T1000 (cell line): Measurements from ENCODE around the gene ZNF618.
"Not testable (repeated sequence)": the region's sequence is repeated elsewhere in the genome, so short reads cannot be mapped to it uniquely, and the experiment has no call there.

Source experiments
- DNase-seq: peaks from one replicate; lab custom pipeline; 2025; ENCODE audit warnings: mixed read lengths; lab: John Stamatoyannopoulos, UW

The ZNF618 gene

DNA sequence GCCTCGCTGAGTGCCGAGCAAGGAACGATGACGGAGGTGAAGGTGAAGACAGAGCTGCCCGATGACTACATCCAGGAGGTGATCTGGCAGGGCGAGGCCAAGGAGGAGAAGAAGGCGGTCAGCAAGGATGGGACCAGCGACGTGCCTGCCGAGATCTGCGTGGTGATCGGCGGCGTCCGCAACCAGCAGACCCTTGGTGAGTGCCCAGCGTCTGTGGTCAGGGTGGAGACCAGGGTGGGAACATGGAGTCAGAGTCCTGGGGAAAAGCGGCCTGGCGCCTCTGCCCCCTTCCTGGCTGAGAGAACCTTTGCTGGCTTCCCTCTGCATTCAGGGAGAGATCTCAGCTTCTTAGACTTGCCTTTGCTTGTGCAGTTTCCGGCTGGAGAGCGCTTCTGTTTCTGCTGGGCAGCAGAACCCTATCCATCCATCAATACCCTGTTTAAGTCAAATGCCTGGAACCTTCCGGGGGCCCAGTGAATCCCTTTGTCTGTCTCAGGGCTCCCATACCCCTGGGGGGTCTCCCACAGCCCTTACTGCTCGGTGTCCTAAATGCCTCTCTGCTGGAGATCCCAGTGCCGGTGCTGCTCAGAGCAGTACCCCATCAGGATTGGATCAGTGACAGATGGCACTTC, 112.4 kb downstream of the ZNF618 start:
- no peak for DNase-seq

DNA sequence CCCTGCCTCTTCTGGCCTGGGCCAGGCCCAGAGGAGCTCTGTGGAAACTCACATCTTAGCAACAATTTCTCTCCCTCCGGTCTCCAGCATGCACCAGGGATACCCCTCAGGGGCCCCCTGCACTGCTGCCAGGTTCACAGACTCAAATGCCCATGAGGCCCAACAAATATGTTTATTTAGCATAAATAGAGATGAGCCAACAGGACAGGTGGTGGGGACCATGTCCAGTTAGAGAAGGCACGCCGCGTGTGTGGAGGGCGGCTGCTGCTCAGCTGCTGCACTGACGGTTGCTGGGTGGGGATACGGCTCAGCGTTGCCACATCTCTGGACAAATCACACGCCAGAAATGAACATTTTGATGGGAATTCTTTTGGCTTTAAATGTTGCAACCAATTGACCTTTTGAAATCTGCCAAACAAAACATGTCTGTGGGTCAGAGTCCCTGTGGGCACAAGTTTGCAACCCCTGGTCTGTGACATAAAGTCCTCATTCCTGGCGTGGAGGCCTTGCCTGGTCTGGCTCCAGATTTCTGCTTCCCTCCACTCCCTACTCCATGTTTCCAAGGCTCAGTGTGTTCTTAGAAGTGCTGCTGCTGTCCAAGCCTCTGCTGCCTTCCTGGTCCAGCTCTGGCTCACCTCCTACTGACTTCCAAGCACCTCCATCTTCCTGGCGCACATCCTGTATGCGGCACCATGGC, 113.1 kb downstream of the ZNF618 start:
- DNase-seq, result no peak

DNA sequence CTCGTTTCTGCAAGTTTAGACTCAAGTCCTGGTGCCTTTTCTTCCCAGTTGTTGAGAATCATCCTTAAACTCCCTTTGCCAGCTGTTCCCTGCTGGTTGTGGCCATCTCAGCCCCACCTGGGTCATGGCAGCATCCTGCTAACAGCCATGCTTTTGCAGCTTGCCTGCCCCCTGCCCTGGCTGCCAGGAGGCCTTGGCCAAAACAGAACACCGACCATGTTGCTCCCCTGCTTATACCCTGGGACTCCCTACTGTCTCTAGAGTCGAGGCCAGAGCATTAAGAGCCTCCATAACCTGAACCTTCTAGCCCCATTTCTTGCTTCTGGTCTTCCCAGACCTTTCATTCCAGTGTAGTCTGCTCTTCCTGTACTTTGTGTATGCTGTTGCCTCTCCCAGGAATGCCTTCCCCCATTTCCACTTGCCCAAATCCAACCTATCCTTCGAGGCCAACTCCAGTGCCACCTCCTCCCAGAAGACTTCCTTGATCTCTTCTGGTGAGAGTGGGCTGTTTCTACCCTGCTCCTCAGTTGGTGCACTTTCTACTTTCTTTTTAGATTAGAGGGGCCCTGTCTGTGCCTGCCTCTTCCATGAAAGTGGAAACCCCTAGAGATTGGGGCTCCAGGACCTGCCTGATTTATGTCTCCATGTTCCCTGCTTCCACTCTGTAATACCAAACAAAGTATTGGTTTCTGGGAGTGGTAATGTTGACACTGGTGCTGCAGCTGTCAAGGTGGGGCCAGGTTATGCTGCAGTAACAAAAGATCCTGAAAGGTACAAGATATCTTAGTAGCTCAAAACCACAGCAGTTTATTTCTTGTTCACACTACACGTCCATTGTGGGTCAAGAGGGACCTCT, 113.8 kb downstream of the ZNF618 start:
- no peak for DNase-seq

DNA sequence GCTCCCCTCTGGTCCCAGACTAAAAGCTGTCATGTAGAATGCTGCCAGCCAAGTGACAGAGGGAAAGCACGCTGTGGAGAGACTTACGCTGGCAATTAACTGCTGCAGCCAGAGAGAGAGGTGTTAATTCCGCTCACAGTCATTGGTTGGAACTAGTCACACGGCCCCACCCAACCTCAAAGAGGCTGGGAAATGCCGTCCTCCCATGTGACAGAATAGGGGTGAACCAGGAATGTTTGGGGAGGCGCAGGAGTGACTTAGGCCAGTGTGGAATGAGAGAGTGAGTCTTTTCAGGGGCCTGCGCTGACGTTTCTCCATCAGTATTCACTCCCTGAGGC, 114.4 kb downstream of the ZNF618 start:
- no peak for DNase-seq

DNA sequence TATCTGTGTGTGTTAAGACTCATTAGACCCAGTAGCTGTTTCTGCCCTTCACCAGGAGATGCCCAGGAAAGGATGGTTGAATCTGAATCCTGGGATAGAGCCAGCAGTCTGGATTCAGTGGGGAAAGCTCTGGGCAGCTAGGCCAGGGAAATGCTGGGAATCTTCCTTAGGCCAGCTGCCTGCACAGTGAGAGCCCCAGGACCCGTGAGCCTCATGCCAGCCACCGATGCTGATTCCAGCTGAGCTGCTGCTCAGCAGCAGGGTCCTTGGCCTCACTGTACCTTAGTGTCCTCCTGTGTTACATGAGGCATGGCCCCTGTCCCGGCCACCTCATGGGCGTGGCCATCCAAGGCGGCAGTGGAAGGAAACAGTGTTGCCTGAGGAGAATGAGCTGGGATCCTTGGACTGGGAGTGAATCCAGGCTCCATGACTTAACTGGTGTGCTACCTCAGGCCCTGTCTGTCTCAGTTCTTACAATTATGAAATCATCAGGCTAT, 114.9 kb downstream of the ZNF618 start:
- no peak for DNase-seq

DNA sequence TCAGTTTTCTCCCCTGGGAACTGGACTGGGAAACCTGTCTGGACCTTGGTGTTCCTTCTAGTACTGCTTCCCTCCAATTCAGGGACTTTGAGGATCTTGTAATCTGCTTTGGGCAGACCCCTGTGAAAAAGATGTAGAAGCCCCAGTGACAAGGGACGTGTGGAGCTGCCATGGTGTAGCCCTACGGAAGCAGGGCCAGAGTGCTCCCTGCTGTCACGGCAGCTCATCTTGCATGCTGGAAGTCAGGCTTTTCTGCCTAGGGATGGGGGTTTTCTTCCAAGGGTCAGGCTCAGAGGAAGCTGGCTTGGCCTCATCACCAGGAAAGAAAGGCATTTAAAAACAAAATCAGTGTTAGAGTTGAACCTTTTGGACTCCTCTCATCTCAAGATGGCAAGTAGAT, 115.6 kb downstream of the ZNF618 start:
- no peak for DNase-seq

DNA sequence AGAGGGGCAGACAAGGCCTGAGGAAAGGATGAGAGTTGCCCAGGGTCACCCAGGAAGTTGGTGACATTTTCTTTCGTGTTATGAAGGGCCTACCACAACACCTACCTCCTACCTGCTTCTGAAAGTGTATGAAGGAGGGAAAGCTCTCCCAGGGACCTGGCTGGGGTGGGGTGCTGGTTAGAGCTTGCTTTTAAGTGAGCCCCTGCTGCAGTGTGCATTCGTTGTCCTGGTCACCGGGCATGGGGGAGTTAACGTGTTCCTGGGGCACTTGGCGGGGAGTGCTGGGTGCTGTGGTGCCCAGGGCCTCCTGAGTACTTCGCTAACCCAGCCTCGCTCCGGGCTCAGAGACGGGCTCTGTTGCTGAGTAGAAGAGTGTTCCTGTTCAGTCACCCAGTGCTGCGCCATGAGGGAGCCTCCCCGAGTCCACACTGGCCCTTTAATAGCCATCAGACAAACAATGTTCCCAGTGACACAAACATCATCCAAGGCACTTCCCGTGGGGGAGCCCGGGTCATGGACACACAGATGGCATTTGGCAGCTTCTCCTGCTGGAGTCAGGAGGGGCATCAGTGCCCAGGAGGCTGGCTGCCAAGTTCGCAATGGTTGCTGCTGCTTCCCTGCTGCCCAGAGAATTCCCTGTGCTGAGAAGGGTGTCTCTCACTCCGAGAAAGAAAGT, 116.3 kb downstream of the ZNF618 start:
- DNase-seq, result no peak

DNA sequence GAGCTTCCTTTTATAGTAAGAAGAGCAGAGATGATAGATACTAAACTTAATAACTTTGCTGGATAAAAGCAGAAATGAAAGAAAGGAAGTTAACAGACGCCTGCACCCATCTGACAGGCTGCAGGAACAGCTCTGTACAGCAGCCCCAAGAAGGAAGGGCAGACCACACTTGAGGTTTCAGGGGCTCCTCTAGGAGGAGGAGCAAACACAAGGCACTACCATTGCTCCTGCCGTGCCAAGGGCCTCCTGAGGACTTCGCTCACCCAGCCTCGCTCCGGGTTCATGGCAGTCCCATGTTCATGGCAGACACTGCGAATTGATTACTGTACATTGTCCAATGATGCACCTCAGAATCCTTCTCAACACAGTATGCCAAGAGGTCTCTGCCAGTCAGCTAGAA, 116.9 kb downstream of the ZNF618 start:
- DNase-seq, result no peak

DNA sequence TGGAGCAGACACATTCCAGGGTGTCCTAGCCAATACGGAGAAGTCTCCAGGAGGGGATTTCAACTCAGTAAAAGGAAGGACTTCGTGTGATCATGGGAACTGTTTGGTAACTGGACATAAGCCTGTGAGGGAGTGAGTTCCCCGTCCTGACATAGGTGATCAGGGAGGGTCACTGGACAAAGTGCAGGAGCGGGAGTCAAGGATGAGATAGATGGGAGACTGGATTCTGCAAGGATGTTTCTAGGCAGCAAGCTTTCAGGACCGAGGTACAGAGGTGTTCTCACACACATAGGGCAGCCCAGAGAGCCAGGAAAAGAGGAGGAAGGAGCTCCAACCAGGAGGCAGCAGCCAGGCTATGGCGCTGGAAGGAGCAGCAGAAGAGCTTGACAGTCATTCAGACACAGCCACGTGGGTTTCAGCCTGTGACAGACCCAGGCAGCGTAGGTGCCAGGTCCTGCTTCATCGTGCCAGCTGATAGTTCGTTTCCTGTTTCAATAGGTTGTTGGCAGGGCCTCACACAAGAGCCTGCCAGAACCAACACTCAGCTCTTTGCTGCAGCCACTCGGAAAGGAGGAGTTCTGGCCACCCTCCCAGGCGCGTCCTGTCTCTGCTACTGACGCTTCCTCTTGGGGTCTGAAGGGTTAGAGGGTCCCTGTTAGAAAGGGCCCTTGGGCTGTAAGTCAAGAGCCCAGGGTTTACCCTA, 117.9 kb downstream of the ZNF618 start:
- DNase-seq, result no peak

DNA sequence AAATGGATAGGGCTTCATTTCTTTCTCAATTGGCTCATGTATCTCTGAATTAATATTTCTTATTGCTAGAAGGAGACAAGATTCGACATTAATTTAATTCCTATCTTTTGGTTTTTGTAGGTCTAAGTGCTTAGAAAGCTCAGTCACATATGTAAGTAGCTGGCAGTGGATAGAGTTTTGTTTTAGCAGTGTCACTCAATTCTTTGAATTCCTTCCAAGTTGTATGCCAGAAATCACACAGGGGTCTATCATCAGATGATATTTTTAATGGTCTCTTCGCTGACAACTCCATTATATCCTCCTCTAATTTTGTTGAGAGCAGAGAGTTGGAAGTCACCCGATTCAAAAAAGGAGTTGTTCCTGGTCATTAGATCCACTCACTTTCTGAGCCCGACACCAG, 119.3 kb downstream of the ZNF618 start:
- no peak for DNase-seq

DNA sequence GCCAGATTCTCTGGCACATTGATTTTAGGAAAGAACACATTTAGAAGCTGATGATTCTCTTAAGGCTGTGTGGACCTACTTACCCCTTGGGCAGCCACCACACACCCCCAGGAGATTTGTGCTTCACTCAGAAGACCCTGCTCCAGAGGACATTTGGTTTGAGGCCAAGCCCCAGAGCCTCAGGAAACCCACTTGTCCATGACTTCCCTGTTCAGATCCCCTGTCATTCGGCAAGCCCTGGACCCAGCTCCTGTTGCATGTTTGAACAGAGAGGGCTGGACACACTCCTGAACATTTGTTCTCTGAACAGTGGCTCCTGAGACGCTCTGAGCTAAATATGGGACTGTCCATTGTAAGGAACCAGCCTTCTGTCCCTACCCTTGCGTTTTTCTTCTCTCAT, 119.9 kb downstream of the ZNF618 start:
- no peak for DNase-seq

DNA sequence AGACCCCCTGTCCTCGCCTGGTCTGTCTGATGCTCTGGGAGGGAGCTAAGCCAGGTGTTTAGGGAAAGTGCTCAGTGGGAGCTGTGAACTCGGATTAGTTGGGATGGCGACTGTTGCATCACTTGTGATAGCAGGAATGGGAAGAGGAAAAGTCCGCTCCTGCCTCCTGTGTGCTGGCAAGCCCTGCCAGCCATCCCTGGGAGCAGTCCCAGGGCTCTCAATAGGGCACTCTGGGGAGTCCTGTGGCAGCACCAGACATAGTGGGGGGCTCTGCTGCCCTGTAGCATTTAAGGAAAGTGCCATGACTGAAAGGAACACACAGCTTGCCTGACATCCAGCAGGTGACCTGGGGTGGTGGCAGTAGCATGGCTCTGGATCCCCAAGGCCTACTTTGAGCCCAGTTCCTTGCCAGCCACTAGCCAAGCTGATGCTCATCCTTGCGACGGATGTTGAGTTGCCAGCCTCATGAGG, 120.5 kb downstream of the ZNF618 start:
- no peak for DNase-seq

DNA sequence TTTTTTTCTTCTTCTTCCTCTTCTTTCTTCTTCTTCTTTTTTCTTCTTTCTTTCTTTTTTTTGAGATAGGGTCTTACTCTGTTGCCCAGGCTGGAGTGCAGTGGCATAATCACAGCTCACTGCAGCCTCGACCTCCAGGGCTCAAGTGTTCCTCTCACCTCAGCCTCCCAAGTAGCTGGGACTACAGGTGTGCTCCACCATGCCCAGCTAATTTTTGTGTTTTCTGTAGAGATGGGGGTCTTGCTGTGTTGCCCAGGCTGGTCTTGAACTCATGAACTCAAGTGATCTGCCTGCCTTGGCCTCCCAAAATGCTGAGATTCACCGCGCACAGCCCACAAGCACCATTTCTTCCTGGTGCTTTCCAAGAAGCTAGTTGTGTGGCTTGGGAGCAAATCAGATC, 121.0 kb downstream of the ZNF618 start:
- not testable (repeated sequence) for DNase-seq

DNA sequence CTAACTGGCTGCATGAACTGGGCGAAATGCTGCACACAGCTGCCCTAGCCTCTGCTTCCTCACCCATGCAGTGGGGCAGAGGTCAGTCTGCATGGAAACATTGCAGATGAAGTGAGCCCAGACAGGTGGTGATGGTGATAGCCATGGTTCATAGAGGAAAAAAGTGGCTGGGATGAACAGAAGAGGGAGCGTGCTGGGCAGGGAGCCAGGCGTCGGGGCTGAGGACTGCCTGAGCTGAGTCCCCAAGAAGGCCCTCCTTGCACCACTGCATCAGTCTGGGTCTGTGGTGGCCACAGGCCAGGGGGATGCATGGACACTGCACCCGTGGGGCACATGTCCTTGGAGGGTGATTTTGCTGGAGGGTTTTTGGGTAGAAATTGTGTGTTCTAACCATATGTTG, 121.5 kb downstream of the ZNF618 start:
- DNase-seq, result no peak

DNA sequence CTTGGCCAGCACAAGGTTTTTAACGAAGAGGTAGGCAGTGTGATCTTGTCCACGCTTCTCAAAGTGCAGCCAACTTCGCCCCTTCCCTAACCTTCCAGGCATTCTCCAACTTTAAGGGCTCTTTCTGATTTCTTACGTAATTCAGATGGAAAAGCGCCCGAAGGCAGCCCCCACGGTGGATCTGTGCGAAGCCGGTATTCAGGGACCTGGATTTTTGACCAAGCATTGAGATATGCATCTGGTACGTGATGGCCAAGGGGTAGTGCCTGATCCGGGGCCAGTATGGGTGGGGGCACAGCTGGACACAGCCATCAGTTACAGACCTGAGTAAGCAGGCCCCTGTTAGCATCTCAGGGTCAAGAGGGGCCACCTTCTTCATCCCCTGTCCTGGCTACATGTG, 122.0 kb downstream of the ZNF618 start:
- DNase-seq, result no peak

DNA sequence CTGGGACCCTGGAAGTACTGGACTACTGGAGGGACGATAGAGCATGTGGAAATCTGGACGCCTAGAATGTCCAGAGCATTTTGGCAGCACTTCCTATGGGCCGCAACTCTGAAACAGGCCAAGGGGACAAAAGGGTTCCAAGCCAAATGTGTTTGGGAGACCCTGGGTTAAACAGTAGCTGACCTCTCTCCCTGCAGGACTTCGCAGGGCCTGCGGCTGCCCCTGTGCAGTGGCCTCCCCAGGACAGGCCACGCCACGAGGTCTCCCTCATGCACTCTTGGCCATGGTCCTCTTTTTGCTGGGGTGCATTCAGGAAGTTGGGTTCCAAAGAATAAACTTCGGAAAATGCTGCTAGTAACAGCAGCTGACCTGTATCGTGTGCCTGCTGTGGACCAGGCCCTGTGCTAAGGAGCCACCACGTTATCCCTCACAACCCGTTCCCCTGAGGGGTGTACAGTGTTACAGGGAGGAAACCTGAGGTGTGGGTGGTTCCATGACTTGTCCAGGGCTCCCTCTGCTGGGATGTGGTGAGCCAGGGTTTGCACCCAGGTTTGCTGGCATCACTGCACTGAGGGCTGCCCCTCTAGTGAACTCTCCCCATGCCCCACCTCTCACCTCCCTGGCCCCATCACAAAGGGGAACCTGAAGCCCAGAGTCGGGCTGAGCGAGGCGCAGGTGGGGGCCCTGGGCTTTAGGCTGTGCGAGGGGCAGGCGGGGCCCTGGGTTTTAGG, 122.6 kb downstream of the ZNF618 start:
- DNase-seq, result no peak

DNA sequence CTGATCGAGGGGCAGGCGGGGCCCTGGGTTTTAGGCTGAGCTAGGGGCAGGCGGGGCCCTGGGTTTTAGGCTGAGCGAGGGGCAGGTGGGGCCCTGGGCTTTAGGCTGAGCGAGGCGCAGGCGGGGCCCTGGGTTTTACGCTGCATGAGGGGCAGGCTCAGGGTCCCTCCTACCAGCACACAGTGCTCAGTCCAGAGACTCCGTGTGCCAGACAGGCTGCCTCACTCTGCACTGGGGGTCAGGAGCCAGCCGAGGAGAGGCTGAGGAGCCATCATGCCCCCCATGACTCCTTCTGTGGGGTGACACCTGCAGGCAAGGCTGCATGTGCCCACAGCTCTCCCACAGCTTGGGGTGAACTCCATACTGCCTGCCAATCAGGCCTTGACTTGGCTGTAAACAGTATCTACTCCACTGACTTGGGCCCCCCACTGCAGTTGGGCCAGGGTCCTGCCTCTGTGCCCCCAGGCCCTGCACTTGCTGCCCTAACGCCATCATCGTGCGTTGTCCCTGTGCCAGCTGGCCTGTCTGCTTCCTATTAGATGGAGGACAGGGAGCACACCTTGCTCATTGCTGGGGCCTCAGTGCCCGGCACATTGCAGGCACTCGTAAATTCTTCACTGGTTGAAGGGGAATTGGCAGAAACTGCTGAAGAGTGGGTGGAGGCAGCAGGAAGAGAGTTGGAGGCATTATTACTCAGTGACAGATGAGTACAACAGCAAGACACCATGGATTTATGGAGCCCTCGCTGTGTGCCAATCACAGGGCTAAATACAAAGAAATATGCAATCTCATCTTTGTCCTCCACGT, 123.3 kb downstream of the ZNF618 start:
- DNase-seq, result no peak

DNA sequence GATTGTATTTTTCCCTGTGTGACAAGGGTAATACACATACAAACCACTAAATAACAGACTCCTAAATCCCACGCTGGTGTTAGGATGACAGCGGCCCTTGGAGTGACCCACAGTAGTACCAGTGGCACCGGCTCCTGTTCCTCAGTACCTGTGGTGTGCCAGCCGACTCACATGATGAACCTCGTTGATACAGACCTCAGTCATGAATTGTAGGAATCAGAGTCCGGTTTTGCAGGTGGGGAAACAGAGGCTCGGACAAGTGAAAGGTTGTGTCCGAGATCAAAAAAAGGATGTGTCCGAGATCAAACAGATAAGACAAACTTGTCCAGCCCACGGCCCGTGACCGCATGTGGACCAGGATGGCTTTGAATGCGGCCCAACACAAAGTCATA, 124.0 kb downstream of the ZNF618 start:
- DNase-seq, result no peak

DNA sequence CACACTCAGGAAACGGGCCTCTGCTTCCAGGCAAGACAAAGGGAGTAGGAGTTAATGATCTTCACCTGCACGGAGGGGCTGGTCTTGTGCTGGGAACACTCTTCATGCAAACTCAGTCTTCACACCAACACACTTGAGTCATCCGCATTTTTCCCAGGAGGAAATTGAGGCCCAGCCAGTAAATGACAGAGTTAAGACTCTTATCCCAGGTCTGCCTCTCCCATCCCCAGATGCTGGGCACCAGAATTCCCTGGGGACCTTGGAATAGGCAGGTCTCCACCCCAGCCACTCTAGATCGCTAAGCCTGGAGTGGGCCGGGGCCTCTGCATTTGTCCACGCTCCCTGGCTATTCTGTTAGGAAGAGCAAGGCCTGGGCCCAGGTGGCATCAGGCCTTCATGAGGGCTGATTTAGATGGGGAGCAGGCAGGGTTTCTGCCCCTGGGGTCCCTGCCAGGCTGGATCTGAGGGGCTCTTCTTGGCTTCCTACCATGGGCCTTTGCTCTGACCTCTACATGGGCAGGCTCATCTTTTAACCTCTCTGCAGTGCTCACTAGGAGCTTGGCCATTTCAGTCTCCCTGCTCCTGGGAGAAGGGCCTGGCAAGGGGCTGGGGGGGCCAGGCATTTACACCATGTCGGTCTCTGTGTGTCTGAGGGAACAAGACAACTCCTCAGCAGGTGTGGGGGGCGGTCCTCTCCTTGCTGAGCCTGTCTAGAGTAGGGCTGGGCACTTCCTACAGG, 124.7 kb downstream of the ZNF618 start:
- no peak for DNase-seq

DNA sequence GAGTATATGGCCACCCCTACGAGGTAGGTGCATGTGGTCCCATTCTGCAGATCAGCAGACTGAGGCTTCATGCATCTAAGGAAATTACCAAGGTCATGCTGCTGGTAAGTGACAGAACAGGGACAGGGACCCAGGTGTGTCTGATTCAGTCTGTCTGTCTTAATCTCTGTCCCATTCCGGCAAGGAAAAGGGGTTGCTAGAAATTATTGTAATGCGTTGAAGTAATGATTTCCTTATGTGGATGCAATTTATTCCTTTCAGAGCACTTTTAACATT, 125.2 kb downstream of the ZNF618 start:
- no peak for DNase-seq
